Astrocyte (in vitro differentiated cells and primary cell): Measurements from ENCODE around the gene RASGRF2.

Experiments
- EZH2 ChIP-seq: IDR thresholded peaks from 2 replicates; pipeline ENCODE4 v1.6.1; 2012; ENCODE audit warnings: mild to moderate bottlenecking, low read length, inconsistent platforms; ENCODE audit not compliant: insufficient read depth
- TF ChIP-seq, protein P1 (sequence below): IDR thresholded peaks from 2 replicates; pipeline ENCODE4 v1.5.1; 2011; ENCODE audit warnings: low read depth, mild to moderate bottlenecking, inconsistent platforms, low read length, moderate library complexity; ENCODE audit not compliant: insufficient read depth

DNA sequence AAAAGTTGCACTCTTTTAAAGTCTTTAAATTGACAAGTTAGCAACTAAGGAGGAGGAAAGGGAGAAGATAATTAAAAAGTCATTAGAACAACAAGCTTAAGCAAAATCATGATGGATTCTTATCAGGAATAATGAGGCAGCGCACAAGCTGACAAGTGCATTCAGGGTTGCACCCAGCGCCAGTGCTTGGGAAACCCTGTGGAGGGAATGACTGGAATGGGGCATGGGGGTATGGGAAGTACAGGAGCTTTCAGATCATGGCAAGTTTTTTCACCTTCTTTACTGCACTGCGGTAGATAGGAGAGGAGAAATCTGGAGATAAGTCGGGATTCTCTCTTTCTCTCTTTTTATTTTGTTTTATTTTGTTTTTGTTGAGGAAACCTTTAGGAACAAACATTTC, 155.1 kb downstream of the RASGRF2 start:
- TF ChIP-seq, protein P1, sequence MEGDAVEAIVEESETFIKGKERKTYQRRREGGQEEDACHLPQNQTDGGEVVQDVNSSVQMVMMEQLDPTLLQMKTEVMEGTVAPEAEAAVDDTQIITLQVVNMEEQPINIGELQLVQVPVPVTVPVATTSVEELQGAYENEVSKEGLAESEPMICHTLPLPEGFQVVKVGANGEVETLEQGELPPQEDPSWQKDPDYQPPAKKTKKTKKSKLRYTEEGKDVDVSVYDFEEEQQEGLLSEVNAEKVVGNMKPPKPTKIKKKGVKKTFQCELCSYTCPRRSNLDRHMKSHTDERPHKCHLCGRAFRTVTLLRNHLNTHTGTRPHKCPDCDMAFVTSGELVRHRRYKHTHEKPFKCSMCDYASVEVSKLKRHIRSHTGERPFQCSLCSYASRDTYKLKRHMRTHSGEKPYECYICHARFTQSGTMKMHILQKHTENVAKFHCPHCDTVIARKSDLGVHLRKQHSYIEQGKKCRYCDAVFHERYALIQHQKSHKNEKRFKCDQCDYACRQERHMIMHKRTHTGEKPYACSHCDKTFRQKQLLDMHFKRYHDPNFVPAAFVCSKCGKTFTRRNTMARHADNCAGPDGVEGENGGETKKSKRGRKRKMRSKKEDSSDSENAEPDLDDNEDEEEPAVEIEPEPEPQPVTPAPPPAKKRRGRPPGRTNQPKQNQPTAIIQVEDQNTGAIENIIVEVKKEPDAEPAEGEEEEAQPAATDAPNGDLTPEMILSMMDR: no peak
- no peak for TF ChIP-seq EZH2
